Nephron (organoid): ENCODE data around the gene JADE1.

Experiments used
- H3K27ac Mint-ChIP-seq, 3 experiments: 2 replicates each; pipeline ENCODE4 v1.8.0; 2020; ENCODE audit warnings: mixed read lengths in 3 of 3, mild to moderate bottlenecking in 2 of 3, moderate library complexity in 1 of 3
- H3K27me3 Mint-ChIP-seq: 2 replicates; pipeline ENCODE4 v1.8.0; 2021; ENCODE audit warnings: low read depth, mild to moderate bottlenecking, moderate library complexity, mixed read lengths
- H3K36me3 Mint-ChIP-seq: 2 replicates; pipeline ENCODE4 v1.8.0; 2020; ENCODE audit warnings: low read depth, mixed read lengths
- H3K4me1 Mint-ChIP-seq: 2 replicates; pipeline ENCODE4 v1.8.0; 2020; ENCODE audit warnings: mixed read lengths
- H3K4me3 Mint-ChIP-seq, 3 experiments: 2 replicates each; pipeline ENCODE4 v1.8.0; 2020; ENCODE audit warnings: mild to moderate bottlenecking in 3 of 3, mixed read lengths in 3 of 3, moderate library complexity in 2 of 3
- H3K9me3 Mint-ChIP-seq: 2 replicates; pipeline ENCODE4 v1.8.0; 2020; ENCODE audit warnings: mixed read lengths
- CTCF ChIP-seq, 3 experiments: fragments of 200-600 bp; sonication (generic); IDR thresholded peaks; one replicate each; pipeline ENCODE4 v1.5.0; 2021; ENCODE audit warnings: antibody characterized with exemption in 3 of 3; ENCODE audit not compliant: unreplicated experiment in 3 of 3

The JADE1 gene

GRCh38 chr4:128809477-128810330 is at the start of gene JADE1:
Gene JADE1 (plus strand): TSS chr4:128809700. CDS start chr4:128831759, 22,059 bp downstream.
- Mint-ChIP-seq H3K4me3 (peak within 1 kb of the TSS; percentile 92 to 95 (median 94)), H3K36me3 (no peaks in the 10 kb centered on the region), H3K9me3 (no peaks in the 10 kb centered on the region), H3K27ac (peak within 1 kb of the TSS; percentile 91 to 97 (median 96)), H3K4me1 (peaks cover 17% of the 10 kb centered on the region), H3K27me3 (peaks cover 5% of the 10 kb centered on the region)
- TF ChIP-seq CTCF (IDR thresholded peaks at IDR 0.05; ENCODE audit: unreplicated experiment in 3 of 3): peak; percentile 28 to 70 (median 45)

- no peak overlapping the region for H3K27ac Mint-ChIP-seq
- H3K27me3 Mint-ChIP-seq: no peaks in the 10 kb centered on the region
- H3K36me3 Mint-ChIP-seq: no peaks in the 10 kb centered on the region
- H3K9me3 Mint-ChIP-seq: no peaks in the 10 kb centered on the region
- H3K4me3 Mint-ChIP-seq: no peak overlapping the region
- H3K4me1 Mint-ChIP-seq: no peaks in the 10 kb centered on the region
- no peak for TF ChIP-seq CTCF (IDR thresholded peaks at IDR 0.05; ENCODE audit: unreplicated experiment in 3 of 3)
Observed at GRCh38 chr4:128766781-128767180, 42.7 kb upstream of the JADE1 start.

- no peak overlapping the region for H3K27ac Mint-ChIP-seq
Observed at GRCh38 chr4:128768373-128768996, 41.0 kb upstream of the JADE1 start.

GRCh38 chr4:128769011-128769410 is 40.5 kb upstream of the JADE1 start:
- H3K4me3 Mint-ChIP-seq: no peak overlapping the region
- H3K27me3 Mint-ChIP-seq: no peaks in the 10 kb centered on the region
- H3K9me3 Mint-ChIP-seq: no peaks in the 10 kb centered on the region
- no peak overlapping the region for H3K27ac Mint-ChIP-seq
- no peaks in the 10 kb centered on the region for H3K36me3 Mint-ChIP-seq
- no peak for TF ChIP-seq CTCF (IDR thresholded peaks at IDR 0.05; ENCODE audit: unreplicated experiment in 3 of 3)
- no peaks in the 10 kb centered on the region for H3K4me1 Mint-ChIP-seq

More at GRCh38 chr4:128768373-128768996, 41.0 kb upstream of the JADE1 start:
- Mint-ChIP-seq H3K4me1 (no peaks in the 10 kb centered on the region), H3K36me3 (no peaks in the 10 kb centered on the region), H3K27me3 (no peaks in the 10 kb centered on the region), H3K9me3 (no peaks in the 10 kb centered on the region), H3K4me3 (no peak overlapping the region)
- TF ChIP-seq CTCF (IDR thresholded peaks at IDR 0.05; ENCODE audit: unreplicated experiment in 3 of 3): no peak

GRCh38 chr4:128770807-128771206 is 38.7 kb upstream of the JADE1 start:
- TF ChIP-seq CTCF (IDR thresholded peaks at IDR 0.05; ENCODE audit: unreplicated experiment in 3 of 3): no peak
- Mint-ChIP-seq H3K36me3 (no peaks in the 10 kb centered on the region), H3K27ac (no peak overlapping the region), H3K4me3 (no peak overlapping the region), H3K9me3 (no peaks in the 10 kb centered on the region), H3K4me1 (no peaks in the 10 kb centered on the region), H3K27me3 (no peaks in the 10 kb centered on the region)
